ENCODE measurements around the gene RASSF10.

Gene RASSF10

DNA sequence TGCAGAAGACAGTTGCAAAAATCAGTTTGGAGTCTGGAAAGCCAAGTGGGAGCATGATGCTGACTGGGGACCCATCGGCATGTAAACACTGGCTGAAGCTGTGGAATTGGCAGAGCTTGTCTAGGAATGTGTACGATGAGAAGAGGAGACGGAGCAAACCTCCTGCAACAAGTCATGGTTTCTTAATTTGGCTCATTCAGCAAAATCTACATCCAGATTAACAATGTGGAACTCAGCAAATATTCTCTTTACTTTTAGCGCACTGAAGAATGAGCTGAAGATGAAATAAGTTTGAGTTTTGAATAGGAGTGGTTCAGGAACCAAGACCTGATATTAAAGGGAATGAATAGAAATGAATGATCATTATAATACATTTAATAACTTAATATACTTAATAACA, 26.6 kb downstream of the RASSF10 start:
- no peak for TF ChIP-seq RAD21 (IDR thresholded peaks at IDR 0.05; ENCODE audit: low read depth)
- TF ChIP-seq FOXM1 (IDR thresholded peaks at IDR 0.05; ENCODE audit: borderline replicate concordance, low read depth), result no peak
- TF ChIP-seq NFIC (IDR thresholded peaks at IDR 0.05), result no peak
- no peak for TF ChIP-seq EP300 (IDR thresholded peaks at IDR 0.05; ENCODE audit: borderline replicate concordance)
- no peak for TF ChIP-seq TCF12 (IDR thresholded peaks at IDR 0.05; ENCODE audit: low read depth)
- no peak for TF ChIP-seq EGR1 (IDR thresholded peaks at IDR 0.05)
- no peak for TF ChIP-seq ZBTB7A (IDR thresholded peaks at IDR 0.05; ENCODE audit: low read depth)
- TF ChIP-seq, protein P1, sequence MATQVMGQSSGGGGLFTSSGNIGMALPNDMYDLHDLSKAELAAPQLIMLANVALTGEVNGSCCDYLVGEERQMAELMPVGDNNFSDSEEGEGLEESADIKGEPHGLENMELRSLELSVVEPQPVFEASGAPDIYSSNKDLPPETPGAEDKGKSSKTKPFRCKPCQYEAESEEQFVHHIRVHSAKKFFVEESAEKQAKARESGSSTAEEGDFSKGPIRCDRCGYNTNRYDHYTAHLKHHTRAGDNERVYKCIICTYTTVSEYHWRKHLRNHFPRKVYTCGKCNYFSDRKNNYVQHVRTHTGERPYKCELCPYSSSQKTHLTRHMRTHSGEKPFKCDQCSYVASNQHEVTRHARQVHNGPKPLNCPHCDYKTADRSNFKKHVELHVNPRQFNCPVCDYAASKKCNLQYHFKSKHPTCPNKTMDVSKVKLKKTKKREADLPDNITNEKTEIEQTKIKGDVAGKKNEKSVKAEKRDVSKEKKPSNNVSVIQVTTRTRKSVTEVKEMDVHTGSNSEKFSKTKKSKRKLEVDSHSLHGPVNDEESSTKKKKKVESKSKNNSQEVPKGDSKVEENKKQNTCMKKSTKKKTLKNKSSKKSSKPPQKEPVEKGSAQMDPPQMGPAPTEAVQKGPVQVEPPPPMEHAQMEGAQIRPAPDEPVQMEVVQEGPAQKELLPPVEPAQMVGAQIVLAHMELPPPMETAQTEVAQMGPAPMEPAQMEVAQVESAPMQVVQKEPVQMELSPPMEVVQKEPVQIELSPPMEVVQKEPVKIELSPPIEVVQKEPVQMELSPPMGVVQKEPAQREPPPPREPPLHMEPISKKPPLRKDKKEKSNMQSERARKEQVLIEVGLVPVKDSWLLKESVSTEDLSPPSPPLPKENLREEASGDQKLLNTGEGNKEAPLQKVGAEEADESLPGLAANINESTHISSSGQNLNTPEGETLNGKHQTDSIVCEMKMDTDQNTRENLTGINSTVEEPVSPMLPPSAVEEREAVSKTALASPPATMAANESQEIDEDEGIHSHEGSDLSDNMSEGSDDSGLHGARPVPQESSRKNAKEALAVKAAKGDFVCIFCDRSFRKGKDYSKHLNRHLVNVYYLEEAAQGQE (IDR thresholded peaks at IDR 0.05; ENCODE audit: low read depth), result no peak

DNA sequence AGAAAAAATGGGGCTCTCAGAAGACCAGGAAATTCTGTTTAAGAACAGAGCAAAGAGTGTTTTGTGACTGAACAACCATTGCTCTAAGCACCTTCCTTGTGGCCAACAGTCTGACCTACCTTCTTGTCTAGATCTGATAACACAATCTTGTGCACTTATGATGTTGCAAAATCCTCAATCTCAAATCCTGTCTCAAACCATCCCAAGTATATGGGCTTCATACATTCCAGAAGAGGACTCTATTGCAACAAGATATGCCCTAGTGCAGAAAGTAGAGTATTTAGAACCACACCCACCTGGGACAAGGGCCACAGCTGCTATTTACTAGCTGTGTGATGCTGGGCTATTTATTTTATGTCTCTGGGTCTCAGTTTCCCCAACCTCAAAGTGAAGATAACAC, 27.1 kb downstream of the RASSF10 start:
- no peak for TF ChIP-seq EGR1 (IDR thresholded peaks at IDR 0.05)
- TF ChIP-seq NFIC (IDR thresholded peaks at IDR 0.05), result no peak

DNA sequence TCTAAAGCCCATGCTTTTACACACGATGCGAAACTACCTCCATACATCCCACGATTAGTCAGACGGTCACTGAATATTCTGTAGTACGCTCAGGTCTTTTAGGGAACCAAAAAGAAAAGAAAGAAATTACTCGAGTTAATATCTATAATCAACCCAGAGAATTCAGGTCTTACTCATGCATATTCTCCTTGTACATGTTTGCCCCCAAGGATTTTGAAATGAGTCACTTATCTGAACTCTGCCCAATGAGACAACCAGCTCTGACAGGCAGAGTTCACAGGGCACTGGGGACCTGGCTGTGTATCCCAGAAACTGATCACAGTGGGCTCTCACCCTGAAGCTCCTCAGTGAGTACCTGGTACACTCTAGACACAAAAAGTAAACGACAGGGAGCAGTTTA, 29.2 kb downstream of the RASSF10 start:
- TF ChIP-seq ZBTB7A (IDR thresholded peaks at IDR 0.05; ENCODE audit: low read depth) (no peak), CREB1 (IDR thresholded peaks at IDR 0.05; ENCODE audit: low read depth) (no peak), EP300 (IDR thresholded peaks at IDR 0.05; ENCODE audit: borderline replicate concordance) (no peak), RAD21 (IDR thresholded peaks at IDR 0.05; ENCODE audit: low read depth) (no peak), EGR1 (IDR thresholded peaks at IDR 0.05) (no peak), TEAD4 (IDR thresholded peaks at IDR 0.05) (no peak), YY1 (IDR thresholded peaks at IDR 0.05; ENCODE audit: low read depth) (no peak), TAF1 (IDR thresholded peaks at IDR 0.05; ENCODE audit: low read depth) (no peak), TCF12 (IDR thresholded peaks at IDR 0.05; ENCODE audit: low read depth) (no peak), FOXM1 (IDR thresholded peaks at IDR 0.05; ENCODE audit: borderline replicate concordance, low read depth) (no peak)
- TF ChIP-seq, protein P2, sequence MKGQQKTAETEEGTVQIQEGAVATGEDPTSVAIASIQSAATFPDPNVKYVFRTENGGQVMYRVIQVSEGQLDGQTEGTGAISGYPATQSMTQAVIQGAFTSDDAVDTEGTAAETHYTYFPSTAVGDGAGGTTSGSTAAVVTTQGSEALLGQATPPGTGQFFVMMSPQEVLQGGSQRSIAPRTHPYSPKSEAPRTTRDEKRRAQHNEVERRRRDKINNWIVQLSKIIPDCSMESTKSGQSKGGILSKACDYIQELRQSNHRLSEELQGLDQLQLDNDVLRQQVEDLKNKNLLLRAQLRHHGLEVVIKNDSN (IDR thresholded peaks at IDR 0.05), result no peak
- TF ChIP-seq, protein P1 (IDR thresholded peaks at IDR 0.05; ENCODE audit: low read depth), result no peak
- TF ChIP-seq, protein P3, sequence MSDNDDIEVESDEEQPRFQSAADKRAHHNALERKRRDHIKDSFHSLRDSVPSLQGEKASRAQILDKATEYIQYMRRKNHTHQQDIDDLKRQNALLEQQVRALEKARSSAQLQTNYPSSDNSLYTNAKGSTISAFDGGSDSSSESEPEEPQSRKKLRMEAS (IDR thresholded peaks at IDR 0.05), result no peak

DNA sequence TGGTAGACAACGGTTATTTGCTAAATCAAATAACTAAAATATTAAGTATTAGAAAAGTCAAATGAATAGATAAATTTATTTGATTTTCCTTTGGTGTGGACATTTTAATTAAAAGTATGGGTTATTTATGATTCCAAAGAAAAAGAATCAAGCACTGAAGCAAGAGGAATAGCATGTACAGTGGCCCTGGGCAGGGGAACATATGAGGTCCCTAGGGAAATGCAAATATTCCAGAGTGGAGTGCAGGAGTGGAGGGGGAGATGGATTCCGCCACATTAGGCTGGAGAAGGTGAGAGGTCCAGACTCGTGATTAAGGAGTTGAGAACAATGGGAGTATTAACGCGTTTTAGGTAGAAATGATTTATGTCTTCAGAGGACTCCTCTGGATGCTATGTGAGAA, 30.0 kb downstream of the RASSF10 start:
- TF ChIP-seq, protein P1 (IDR thresholded peaks at IDR 0.05; ENCODE audit: low read depth), result no peak

DNA sequence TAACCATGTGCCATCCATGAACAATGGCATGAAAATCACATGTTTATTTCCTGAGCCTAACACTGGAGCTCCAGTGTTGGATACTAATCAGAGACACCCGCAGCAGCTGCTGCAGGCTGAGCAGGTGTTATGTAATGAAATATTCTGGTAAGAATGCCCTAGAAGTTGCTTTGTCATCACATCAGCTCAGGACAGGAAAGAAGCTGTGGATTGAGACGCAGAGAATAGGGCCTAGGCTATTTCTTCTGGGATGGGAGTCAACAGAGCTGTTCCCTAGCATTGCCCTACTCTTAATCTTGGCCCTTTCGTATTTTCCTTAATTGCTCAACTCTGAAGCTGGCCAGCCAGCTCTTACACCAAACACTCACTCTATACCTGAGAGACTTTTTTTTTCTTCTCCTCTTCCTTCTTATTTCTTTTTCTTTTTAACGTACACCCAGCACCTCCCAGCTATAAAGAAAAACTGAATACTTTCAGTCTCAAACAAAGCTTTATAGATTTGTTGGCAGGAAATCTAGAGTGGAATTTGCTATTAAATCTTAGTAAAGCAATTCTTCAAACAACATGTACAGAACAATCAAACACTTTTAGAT, 31.9 kb downstream of the RASSF10 start:
- TF ChIP-seq TCF12 (IDR thresholded peaks at IDR 0.05; ENCODE audit: low read depth), result no peak
- TF ChIP-seq FOXM1 (IDR thresholded peaks at IDR 0.05; ENCODE audit: borderline replicate concordance, low read depth), result no peak
- no peak for TF ChIP-seq CREB1 (IDR thresholded peaks at IDR 0.05; ENCODE audit: low read depth)
- TF ChIP-seq NFIC (IDR thresholded peaks at IDR 0.05), result no peak
- no peak for TF ChIP-seq YY1 (IDR thresholded peaks at IDR 0.05; ENCODE audit: low read depth)
- TF ChIP-seq EGR1 (IDR thresholded peaks at IDR 0.05), result no peak
- TF ChIP-seq ZBTB7A (IDR thresholded peaks at IDR 0.05; ENCODE audit: low read depth), result no peak
- TF ChIP-seq, protein P3 (IDR thresholded peaks at IDR 0.05), result no peak

DNA sequence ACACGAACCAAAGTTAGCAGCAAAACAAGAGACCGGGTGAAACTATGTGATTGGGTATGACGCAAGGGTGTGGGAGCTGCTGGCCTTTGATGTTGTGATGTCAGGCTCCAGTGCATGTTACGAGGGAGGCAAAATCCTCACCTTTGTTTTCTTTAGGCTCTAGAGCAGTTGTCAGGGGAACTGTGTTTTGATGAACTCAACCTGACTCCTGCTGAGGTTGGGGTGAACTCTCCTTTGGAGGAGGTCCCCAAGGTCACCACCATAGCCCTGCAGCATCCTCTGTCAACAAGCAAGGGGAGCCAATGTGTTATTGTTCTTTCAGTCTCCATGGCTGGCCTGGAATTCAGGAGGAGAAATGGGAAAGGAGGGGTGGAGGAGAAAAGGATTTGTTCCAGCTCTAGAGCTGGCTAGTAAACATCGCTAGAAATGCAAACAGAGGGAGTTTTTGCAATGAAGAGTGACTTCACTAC, 33.8 kb downstream of the RASSF10 start:
- no peak for TF ChIP-seq EGR1 (IDR thresholded peaks at IDR 0.05)
